IMR-90 (cell line): Measurements from ENCODE around the gene CFAP69.

Experiments
- BHLHE40 ChIP-seq: fragments of 150-350 bp; IDR thresholded peaks from 2 replicates; pipeline ENCODE4 v1.6.1; 2016; ENCODE audit warnings: mild to moderate bottlenecking, low read depth, low read length
- CEBPB ChIP-seq: IDR thresholded peaks from 2 replicates; pipeline ENCODE4 v1.6.1; 2012; ENCODE audit warnings: low read depth, low read length, improper control_type of control experiment
- CHD1 ChIP-seq: IDR thresholded peaks from 2 replicates; pipeline ENCODE4 v1.6.1; 2012; ENCODE audit warnings: low read depth, low read length, improper control_type of control experiment
- CTCF ChIP-seq: conservative IDR thresholded peaks from 2 replicates; pipeline ENCODE4 v1.5.1; 2012; ENCODE audit warnings: mild to moderate bottlenecking, low read depth, low read length, improper control_type of control experiment
- ELK1 ChIP-seq: fragments of 150-350 bp; IDR thresholded peaks from 2 replicates; pipeline ENCODE4 v1.6.1; 2016; ENCODE audit warnings: low read depth, mild to moderate bottlenecking, low read length, moderate library complexity, borderline replicate concordance
- FOS ChIP-seq: fragments of 150-350 bp; IDR thresholded peaks from 2 replicates; pipeline ENCODE4 v1.6.1; 2016; ENCODE audit warnings: low read depth, low read length
- MAFK ChIP-seq: IDR thresholded peaks from 2 replicates; pipeline ENCODE4 v1.6.1; 2012; ENCODE audit warnings: low read depth, low read length, improper control_type of control experiment
- MAZ ChIP-seq: IDR thresholded peaks from 2 replicates; pipeline ENCODE4 v1.6.1; 2012; ENCODE audit warnings: low read depth, mild to moderate bottlenecking, low read length, improper control_type of control experiment, moderate library complexity, borderline replicate concordance
- MXI1 ChIP-seq: IDR thresholded peaks from 2 replicates; pipeline ENCODE4 v1.6.1; 2012; ENCODE audit warnings: low read depth, mild to moderate bottlenecking, low read length, moderate library complexity, borderline replicate concordance
- POLR2A ChIP-seq: IDR thresholded peaks from 2 replicates; pipeline ENCODE4 v1.6.1; 2012; ENCODE audit warnings: mild to moderate bottlenecking, low read depth, low read length
- RAD21 ChIP-seq: IDR thresholded peaks from 2 replicates; pipeline ENCODE4 v1.6.1; 2012; ENCODE audit warnings: low read length, improper control_type of control experiment
- RFX5 ChIP-seq: IDR thresholded peaks from 2 replicates; pipeline ENCODE4 v1.8.0; 2012; ENCODE audit warnings: low read depth, mild to moderate bottlenecking, low read length, moderate library complexity
- SMC3 ChIP-seq: fragments of 150-350 bp; IDR thresholded peaks from 2 replicates; pipeline ENCODE4 v1.6.1; 2016; ENCODE audit warnings: low read depth, mild to moderate bottlenecking, antibody characterized with exemption, low read length, moderate library complexity
- USF2 ChIP-seq: fragments of 150-350 bp; IDR thresholded peaks from 2 replicates; pipeline ENCODE4 v1.6.1; 2017; ENCODE audit warnings: mild to moderate bottlenecking, antibody characterized with exemption, low read length, low read depth

GRCh38 chr7:90244909-90245851 is at the start of gene CFAP69:
- TF ChIP-seq BHLHE40 (no peak), RFX5 (no peak), USF2 (no peak), CTCF (peak; percentile 24; the same call in 1 of the 2 replicates), POLR2A (no peak), MAFK (no peak), CEBPB (no peak), MXI1 (peak; percentile 42; the same call in 1 of the 2 replicates), CHD1 (no peak), SMC3 (no peak), RAD21 (peak; percentile 7; the same call in 1 of the 2 replicates), MAZ (peak; percentile 67; the same call in 1 of the 2 replicates), FOS (no peak), ELK1 (no peak)
